Measurements from ENCODE around the gene PDE6B.
"Not testable (repeated sequence)": the region's sequence is repeated elsewhere in the genome, so short reads cannot be mapped to it uniquely, and the experiment has no call there.

Gene PDE6B

DNA sequence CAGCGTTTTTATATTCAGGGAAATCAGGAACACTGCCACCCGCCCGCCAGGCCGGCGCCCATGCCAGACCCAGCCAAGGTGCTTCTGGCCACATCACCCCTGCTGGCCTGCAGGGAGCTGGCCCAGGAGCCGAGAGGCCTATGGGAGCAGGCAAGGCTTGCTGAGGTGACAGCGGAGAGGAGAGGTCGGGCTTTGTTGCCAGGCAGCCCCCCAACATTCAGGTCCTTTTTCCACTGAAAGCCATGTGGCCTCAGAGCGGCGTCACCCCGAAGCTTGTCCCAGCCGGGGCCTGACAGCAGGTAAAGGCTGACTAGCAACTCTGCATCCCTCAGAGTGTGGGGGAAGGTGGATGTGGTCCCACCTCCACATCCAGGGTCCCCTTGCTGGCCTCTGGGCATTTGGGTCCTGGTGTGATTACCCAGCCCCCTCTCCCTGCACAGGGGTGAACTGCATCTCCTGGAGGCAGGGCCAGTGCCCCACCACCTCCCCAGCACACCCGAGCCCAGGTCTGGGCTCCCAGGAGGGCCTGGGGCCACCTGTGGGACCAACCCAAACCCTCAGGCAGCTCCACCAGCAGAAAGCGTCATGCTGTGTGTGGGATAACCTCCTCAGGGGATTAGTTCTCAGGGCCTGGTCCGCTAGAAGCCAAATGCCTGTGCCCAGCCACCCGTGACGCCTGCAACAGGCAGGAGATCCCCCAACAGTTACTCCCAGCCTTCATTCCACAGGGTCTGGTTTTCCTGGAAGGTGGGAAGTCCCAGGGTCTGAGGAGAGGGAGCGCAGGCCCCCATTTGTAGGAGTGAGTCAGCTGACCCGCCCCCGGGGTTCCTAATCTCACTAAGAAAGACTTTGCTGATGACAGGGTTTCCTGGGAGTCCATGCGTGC lies at the start of gene PDE6B:
Gene PDE6B, plus strand, starts transcription at position 869 of the 886 bp plus-strand sequence. CDS start 54 bp downstream, outside the sequence.
- DNase-seq (ENCODE audit: low read depth in 2 of 2), result no peak

DNA sequence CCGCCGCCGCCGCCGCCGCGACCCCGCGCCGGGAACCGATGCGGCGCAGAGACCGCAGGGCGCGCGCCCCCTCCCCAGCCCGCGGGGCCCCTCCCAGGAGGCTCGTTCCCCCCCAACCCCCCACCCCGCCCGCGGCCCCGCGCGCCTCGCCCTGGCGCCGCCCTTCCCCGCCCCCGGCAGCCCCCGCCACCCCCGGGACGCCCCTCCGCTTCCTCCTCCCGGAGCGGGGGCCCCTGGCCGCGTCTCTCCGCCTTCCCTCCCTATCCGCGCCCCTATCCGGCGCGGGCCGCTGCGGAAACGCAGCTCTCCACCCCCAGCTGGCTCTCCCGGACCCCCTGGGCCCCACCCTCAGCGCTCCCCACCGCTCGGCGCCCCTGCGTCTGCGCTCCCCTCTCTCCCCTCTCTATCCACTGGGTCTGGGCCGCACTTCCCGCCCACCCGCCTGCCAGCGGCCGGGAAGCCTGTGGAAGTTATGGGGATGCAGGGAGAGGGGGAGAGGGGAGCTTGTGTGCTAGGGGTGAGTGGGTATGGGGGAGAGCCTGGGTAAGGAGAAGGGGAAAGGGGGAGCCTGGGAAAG lies 49.0 kb upstream of the PDE6B start, which contains the start of gene TMEM271:
Gene TMEM271, minus strand, starts transcription at position 51 of the 577 bp plus-strand sequence. CDS start 233 bp downstream, outside the sequence.
- no peak for DNase-seq (ENCODE audit: low read depth in 2 of 2)

DNA sequence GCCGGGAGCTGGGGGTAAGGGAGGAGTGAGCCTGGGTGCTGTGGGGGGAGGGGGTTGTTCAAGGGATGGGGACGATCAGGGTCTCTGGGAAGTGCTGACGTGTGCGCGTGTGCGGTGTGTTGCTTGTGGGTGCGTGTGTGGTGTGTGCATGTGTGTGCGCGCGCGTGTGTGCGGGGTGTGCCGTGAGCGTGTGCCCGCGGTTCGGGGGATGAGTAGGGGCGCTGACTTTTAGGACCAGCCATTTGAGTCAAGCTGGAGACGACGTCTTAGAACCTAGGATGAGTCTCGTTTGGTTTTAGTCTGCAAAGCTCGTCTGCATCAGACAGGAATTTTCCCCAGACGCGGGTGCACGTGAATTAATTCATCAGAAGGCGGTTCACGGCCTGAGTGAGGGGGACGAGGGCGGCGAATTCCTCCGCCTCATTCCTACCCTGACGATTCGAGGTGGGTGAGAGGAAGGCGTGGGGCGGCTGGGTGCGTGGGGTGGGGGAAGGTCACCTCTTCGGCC lies 48.3 kb upstream of the PDE6B start:
- DNase-seq (ENCODE audit: low read depth in 2 of 2), result no peak

DNA sequence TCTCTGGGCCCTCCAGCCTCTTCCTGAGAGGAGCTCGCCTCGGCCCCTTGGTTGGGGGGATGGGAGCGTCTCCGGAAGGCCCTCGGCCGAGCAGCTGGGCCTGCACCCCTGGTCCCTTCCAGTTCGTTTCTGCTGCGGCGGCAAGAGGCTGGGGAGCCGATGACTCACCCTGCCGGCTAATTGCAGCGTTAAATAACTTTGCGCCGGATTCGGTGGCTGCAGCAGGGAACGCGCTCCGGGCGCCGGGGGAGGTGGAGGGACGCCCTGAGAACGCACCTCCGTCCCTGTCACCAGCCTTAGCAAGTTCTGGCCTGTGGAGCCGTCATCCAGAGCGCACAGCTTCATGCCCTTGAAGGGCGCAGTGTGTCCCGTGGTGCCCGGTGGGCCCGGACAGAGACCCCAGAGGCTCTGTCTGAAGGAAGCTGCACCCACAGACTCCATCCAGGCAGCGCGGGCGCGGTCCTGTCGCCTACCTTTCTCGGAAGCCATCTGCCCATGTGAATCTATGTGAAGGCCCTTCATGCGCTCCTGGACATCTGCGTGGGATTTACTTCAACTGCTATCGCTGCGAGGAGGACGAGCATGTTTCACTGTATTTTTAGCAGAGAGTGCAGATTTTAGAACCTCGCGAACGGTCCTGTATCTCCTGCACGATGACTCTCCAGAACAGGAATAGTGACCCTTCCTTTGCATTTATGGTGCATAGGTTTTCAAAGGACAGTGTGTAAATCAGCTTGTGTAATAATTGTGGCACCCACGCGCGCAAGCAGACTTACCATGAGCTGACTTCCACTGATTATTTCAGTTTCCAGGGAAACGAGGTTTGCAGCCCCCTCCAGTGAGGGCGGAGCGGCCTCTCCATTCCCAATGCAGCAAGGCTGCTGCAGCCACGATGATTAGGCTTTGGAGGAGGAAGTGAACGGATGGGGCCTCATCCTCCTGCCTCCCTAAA lies 47.6 kb upstream of the PDE6B start:
- peak in 1 of 2 donors; percentile 29 for DNase-seq (ENCODE audit: low read depth in 2 of 2)

DNA sequence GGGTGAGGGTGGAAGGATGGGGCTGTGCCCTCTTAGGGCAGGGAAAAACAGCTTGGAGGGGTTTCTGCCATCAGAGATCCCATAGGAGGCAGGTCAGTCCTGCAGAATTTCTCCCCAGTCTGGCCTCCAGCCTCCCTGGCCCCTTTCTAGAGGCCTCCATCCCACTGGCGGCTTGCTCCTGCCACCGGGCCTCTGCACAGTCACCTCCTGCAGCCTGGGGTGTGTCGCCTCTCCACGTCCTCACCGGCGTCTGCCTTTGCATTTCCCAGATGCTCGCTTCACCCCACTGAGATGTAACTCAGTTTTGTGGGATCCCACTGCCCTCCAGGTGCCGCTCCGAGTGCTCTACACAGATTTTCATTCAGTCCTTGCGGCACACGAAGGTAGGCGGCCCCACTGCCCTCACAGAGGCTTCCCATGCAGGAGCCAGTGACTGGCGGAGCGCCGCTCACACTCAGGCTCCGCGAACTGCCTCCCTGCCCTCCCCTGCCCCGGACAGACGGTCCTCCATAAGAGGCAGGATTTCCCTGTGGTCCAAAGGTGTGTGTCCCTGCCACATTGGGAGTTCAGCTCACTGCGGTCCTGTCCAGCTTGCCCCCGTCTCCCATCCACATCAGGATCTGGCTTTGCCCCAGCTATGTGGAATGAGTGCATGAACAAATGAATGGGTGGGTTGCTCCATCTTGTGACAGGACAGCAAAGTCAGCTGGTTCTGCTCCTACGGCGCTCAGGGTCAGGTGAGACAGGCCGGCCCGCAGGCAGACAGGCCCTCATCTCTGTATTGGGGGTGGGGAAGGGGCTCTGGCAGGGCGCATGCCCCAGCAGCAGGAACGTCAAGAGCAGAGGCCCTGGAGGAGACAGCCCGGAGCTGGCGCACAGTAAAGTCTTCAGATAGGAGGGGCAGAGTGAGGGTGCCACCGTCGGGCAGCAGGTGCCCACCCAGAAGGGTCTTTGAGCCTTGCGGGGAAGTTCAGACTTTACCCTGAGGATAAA lies 46.6 kb upstream of the PDE6B start:
- DNase-seq (ENCODE audit: low read depth in 2 of 2), result no peak

DNA sequence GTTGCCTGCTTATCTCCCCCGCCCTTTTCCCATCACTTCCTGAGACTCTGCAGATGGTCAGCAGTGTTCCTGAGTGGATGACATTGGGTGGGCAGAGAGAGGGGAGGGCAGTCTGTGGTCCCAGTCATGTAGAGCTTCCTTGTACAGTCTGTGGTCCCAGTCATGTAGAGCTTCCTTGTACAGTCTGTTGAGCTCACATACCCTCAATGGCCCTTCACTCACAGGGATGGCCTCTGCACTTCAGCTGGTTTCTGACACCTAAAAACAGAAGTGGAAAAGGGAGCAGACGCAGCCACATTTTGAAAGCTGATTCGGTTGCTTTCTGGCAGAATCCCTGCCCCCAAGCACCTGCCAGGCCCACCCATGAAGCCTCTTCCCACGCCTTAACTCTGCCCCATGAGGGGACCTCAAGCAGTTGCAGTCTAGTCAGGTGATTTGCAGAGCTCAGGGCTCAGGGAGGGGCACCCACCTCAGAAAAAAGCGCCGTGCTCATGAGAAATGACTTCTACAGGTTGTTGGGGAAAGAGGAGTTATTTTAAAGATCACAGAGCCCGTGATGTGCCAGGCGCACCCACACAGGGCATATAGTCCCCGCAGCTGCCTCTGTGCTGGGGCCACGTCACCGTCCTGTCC lies 45.7 kb upstream of the PDE6B start:
- no peak for DNase-seq (ENCODE audit: low read depth in 2 of 2)

DNA sequence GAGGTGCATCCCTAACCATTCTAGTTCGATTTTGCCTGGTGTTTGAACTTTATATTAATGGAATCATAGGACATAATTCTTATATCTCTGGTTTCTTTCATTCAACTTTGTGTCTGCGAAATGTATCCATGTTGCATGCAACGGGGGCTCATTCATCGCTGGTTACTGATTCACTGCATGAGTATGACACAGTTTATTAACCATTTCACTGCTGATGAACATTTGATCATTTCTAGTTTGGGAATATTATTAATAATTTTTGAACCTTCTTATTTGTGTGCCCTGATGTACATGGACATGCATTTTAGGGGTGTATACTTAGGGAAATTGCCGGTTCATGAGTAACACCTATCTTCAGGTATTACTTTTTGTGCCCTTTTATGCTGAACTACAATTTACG lies 44.2 kb upstream of the PDE6B start:
- DNase-seq (ENCODE audit: low read depth in 2 of 2), result no peak

DNA sequence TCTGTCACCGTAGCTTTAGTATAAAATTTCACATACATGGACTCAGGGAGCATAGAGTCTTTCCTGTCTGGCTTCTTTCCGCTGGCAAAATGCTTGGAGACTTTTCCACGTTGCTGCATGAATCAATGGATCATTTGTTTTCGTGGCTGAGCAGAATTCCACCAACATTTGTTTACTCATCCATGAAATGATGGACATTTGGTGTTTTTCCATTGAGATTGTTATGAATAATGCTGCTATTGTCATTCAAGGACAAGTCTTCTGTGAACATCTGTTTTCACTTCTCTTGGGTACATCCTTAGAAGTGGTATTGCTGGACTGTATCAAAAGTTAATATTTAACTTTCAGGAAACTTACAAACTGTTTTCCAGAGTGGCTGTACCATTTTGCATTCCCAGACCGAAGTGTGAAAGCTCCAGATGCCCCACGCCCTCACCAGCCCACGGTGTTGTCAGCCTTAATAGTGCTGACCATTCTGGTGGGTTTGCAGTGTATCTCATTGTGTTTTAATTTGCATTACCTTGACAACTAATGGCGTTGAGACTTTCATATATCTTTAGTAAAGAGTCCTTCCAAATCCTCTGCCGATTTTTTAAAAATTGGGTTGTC lies 43.5 kb upstream of the PDE6B start:
- DNase-seq (ENCODE audit: low read depth in 2 of 2), result no peak

DNA sequence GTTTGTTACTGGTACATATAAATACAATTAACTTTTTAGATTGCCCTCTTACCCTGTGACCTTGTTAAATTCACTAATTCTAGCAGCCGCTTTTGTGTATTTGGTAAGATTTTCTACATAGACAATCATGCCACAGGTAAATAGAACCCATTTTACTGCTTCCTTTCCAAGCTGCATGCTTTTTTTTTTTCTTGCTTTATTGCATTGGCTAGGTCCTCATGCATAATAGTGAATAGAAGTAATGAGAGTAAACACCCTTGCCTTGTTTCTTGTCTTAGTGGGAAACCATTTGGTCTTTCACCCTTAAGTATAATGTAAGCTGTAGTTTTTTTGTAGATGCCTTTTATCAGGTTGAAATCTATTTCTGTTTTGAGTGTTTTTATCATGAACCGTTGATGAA lies 41.6 kb upstream of the PDE6B start:
- no peak for DNase-seq (ENCODE audit: low read depth in 2 of 2)

DNA sequence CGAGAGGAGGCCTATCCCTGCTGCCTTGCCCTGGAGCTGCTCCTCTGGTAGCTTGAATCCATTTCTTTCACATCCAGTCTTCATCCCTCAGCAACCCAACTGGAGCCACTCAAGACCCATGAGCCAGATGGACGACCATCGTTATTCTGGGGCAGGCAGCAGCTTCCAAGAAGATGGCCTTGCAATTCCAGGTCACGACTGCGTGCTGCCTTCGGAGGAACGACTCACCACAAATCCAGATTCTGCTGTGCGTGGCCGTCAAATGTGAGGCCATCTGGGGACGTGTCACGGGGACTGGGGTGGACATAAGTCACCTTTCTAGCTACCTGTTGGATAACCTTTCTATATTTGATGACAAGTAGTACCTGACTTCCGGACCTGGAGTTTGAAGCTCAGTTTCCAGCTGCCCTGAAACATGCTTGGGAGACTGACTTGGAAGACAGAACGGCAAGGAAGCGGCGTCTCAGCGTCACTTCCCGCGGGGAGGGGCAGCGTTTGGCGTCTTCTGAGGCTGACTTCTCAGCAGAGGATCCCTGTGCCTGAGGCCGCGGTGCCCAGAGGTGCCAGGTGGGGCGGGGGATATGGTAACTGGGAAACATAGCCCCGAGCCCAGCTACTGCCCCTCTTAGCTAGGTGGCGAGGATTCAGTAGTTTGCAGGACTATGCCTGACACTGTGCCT lies 37.6 kb upstream of the PDE6B start:
- no peak for DNase-seq (ENCODE audit: low read depth in 2 of 2)

DNA sequence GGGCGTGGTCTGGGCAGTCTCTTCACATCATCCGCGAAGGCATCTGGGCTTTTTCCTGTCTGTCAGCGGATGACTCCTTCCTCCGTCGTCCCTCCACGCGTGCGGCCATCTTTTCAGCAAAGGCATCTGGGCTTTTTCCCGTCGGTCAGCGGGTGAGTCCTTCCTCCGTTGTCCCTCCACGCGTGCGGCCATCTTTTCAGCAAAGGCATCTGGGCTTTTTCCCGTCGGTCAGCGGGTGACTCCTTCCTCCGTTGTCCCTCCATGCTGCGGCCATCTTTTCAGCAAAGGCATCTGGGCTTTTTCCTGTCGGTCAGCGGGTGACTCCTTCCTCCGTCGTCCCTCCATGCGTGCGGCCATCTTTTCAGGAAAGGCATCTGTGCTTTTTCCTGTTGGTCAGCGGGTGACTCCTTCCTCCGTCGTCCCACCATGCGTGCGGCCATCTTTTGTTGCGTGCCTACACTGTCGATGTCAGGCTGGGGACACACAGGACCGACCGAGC lies 37.0 kb upstream of the PDE6B start:
- no peak for DNase-seq (ENCODE audit: low read depth in 2 of 2)

DNA sequence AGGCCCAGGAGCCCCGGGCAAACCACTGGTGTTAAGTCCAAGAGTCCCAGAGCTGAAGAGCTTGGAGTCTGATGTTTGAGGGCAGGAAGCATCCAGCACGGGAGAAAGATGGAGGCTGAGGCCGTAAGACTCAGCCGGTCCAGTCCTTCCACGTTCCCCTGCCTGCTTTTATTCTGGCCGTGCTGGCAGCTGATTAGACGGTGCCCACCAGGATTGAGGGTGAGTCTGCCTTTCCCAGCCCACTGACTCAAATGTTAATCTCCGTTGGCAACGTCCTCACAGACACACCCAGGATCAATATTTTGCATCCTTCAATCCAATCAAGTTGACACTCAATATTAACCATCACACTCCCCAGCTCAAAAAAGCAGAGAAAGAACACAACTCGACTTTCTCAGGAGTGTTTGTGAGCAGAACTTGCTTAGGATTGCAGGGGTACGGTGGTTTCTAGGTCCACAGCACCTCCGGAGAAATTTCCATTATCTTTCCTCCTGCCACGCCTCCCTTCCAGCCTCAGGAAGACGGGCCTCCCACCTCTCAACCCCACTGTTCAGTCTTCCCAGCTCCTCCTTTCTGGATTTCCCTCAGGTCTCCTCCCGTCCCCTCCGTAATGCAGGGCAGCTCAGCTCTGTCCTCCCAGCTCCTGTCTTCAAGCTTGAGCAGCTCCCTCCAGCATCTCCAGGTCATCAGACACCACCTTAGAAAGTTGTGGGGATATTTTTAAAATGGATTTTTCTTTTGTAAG lies 36.0 kb upstream of the PDE6B start:
- DNase-seq (ENCODE audit: low read depth in 2 of 2), result no peak

DNA sequence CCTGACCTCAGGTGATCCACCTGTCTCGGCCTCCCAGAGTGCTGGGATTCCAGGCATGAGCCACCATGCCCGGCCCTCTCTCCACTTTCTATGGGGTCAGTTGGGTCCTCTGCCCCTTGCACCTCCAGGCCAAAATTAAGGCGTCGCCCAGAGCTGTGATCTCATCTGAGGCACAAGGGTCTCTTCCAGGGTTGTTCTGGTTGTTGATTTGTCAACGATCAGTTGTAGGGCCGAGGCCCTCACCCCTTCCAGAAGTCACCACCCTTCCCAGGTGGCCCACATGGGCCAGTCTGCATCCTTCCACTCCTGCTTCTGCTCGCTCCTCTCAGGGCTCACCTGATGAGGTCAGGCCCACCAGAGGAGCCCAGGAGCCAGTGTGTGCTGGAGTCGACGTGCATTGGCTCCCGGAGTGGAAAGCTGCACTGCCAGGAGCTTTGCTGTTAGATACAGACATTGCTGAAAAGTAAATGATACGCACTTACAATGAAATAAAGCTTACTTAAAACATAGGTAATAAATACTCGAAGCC lies 35.0 kb upstream of the PDE6B start:
- DNase-seq (ENCODE audit: low read depth in 2 of 2), result no peak

DNA sequence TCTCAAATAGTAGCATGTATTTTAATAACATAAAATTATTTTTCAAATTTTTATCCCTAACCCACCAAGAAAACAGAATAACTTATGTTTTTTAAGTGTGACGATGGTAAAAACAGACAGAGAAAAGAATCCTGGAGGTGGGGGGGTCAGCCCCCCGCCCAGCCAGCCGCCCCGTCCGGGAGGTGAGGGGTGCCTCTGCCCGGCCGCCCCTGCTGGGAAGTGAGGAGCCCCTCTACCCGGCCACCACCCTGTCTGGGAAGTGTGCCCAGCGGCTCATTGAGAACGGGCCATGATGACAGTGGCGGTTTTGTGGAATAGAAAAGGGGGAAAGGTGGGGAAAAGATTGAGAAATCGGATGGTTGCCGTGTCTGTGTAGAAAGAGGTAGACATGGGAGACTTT lies 33.2 kb upstream of the PDE6B start:
- DNase-seq (ENCODE audit: low read depth in 2 of 2), result not testable (repeated sequence)

DNA sequence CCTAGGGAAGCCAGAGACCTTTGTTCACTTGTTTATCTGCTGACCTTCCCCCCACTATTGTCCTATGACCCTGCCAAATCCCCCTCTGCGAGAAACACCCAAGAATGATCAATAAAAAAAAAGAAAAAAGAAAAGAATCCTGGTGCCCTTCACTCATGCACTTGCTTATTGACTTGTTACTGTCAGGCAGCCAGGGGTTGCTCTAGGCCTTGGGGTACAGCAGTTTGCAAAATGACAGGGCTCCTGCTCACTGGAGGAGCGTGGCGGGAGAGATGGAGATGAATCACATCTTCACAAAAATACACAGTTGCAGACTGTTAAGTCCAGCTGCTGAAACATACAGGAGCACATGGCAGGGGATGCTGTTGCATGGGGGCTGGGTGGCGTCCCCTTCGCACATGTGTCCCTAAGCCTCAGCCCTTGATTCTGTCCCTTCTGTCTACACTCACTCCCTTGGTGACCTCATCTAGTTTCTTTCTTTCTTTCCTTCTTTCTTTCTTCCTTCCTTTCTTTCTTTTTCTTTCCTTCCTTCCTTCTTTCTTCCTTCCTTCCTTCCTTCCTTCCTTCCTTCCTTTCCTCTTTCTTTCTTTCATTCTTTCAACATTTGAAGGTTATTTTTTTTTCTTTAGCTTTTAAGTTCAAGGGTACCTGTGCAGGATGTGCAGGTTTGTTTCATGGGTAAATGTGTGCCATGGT lies 32.4 kb upstream of the PDE6B start:
- DNase-seq (ENCODE audit: low read depth in 2 of 2), result no peak

DNA sequence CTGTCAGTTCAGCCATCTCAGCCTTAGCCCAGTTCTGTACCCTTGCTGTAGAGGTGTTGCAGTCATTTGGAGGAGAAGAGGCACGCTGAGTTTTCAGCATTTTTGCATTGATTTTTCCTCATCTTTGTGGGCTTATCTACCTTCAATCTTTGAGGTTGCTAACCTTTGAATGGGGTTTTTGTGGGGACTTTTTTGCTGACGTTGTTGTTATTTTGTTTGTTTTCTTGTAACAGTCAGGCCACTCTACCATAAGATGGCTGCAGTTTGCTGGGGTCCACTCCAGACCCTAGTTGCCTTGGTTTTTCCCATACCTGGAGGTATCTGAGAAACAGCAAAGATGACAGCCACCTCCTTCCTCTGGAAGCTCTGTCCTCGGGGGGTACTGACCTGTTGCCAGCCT lies 26.4 kb upstream of the PDE6B start:
- no peak for DNase-seq (ENCODE audit: low read depth in 2 of 2)

DNA sequence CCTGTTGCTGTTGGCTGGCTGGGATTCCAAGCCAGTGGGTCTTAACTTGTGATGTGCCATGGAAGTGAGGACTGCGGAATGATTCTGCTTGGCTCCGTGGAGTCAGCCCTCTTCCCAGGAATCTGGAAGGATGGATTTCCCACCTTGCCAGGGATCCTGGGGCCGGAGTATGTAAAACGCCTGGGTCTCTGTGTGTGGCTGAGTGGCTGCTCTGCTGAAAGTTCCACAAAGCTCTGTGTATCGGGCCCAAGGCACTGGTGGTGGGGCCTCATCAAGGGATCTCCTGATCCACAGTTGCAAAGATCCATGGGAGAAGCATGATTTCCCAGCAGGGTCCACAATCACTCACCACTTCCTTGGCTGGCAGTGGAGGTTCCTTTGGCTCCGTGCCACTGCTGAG lies 25.2 kb upstream of the PDE6B start:
- DNase-seq (ENCODE audit: low read depth in 2 of 2), result no peak
